OCI-LY1 (cell line): ENCODE measurements around the gene AQP1.

Experiments
- H2AFZ ChIP-seq: fragments of 200-600 bp; sonication (generic), shearing (Covaris generic); 2 replicates; pipeline ENCODE4 v1.6.0; 2014; ENCODE audit warnings: antibody characterized with exemption, mild to moderate bottlenecking, low read length
- H3F3A ChIP-seq: fragments of 200-600 bp; sonication (generic), shearing (Covaris generic); 2 replicates; pipeline ENCODE4 v1.6.0; 2014; ENCODE audit warnings: mild to moderate bottlenecking, antibody characterized with exemption, low read length, moderate library complexity; ENCODE audit not compliant: insufficient read depth
- H3K27ac ChIP-seq: fragments of 200-600 bp; sonication (generic); 2 replicates; pipeline ENCODE4 v1.5.1; 2014; ENCODE audit warnings: low read length, mixed run types, mild to moderate bottlenecking, low read depth; ENCODE audit not compliant: poor library complexity, severe bottlenecking
- H3K27me3 ChIP-seq: fragments of 200-600 bp; sonication (generic); 2 replicates; pipeline ENCODE4 v1.6.0; 2014; ENCODE audit warnings: antibody characterized with exemption, mild to moderate bottlenecking, low read length, moderate library complexity; ENCODE audit not compliant: insufficient read depth
- H3K36me3 ChIP-seq: fragments of 200-600 bp; sonication (generic); 2 replicates; pipeline ENCODE4 v1.6.1; 2014; ENCODE audit warnings: mild to moderate bottlenecking, antibody characterized with exemption, low read length, moderate library complexity, mixed read lengths; ENCODE audit not compliant: insufficient read depth
- H3K4me1 ChIP-seq: fragments of 200-600 bp; sonication (generic); 2 replicates; pipeline ENCODE4 v1.5.1; 2014; ENCODE audit warnings: mild to moderate bottlenecking, low read length, moderate library complexity; ENCODE audit not compliant: insufficient read depth, severe bottlenecking
- H3K4me2 ChIP-seq: fragments of 200-600 bp; sonication (generic), shearing (Covaris generic); 2 replicates; pipeline ENCODE4 v1.6.1; 2014; ENCODE audit warnings: low read length
- H3K4me3 ChIP-seq: fragments of 200-600 bp; sonication (generic); 2 replicates; pipeline ENCODE4 v1.5.1; 2014; ENCODE audit warnings: low read length, low read depth, mild to moderate bottlenecking, mixed read lengths; ENCODE audit not compliant: poor library complexity, severe bottlenecking
- H3K79me2 ChIP-seq: fragments of 200-600 bp; shearing (Covaris generic); 2 replicates; pipeline ENCODE4 v1.6.1; 2016; ENCODE audit warnings: mixed run types, low read length, mixed read lengths; ENCODE audit not compliant: insufficient read depth
- H3K9ac ChIP-seq: fragments of 200-600 bp; sonication (generic), shearing (Covaris generic); 2 replicates; pipeline ENCODE4 v1.6.1; 2014; ENCODE audit warnings: mild to moderate bottlenecking, low read length, mixed read lengths
- H3K9me2 ChIP-seq: fragments of 200-600 bp; sonication (generic), shearing (Covaris generic); 2 replicates; pipeline ENCODE4 v1.6.1; 2014; ENCODE audit warnings: low read depth, mild to moderate bottlenecking, low read length, mixed read lengths
- H3K9me3 ChIP-seq: fragments of 200-600 bp; shearing (Covaris generic); 2 replicates; pipeline ENCODE4 v1.6.1; 2014; ENCODE audit warnings: low read length, mixed read lengths
- H4K20me1 ChIP-seq: fragments of 200-600 bp; sonication (generic), shearing (Covaris generic); 2 replicates; pipeline ENCODE4 v1.6.0; 2016; ENCODE audit warnings: mild to moderate bottlenecking, low read length; ENCODE audit not compliant: insufficient read depth
- CTCF ChIP-seq: fragments of 200-600 bp; sonication (generic), shearing (Covaris generic); IDR thresholded peaks from 2 replicates; pipeline ENCODE4 v1.5.1; 2017; ENCODE audit warnings: mild to moderate bottlenecking, antibody characterized with exemption, low read length, moderate library complexity, mixed read lengths
- EZH2 ChIP-seq: fragments of 200-600 bp; sonication (generic), shearing (Covaris generic); IDR thresholded peaks from 2 replicates; pipeline ENCODE4 v1.8.0; 2017; ENCODE audit warnings: borderline replicate concordance, mixed run types, mild to moderate bottlenecking, antibody characterized with exemption, low read length, moderate library complexity, mixed read lengths

The AQP1 gene

GRCh38 chr7:30970594-30971094 is 59.0 kb downstream of the AQP1 start:
- no peaks in the 10 kb centered on the region for H3K36me3 ChIP-seq
- no peaks in the 10 kb centered on the region for H3F3A ChIP-seq
- H2AFZ ChIP-seq, result no peak overlapping the region
- H3K4me3 ChIP-seq, result no peak overlapping the region
- no peaks in the 10 kb centered on the region for H3K9me3 ChIP-seq
- H3K9me2 ChIP-seq, result no peaks in the 10 kb centered on the region
- H3K9ac ChIP-seq, result no peak overlapping the region
- H3K4me1 ChIP-seq, result peaks cover 16% of the 10 kb centered on the region
- H3K27me3 ChIP-seq, result no peaks in the 10 kb centered on the region
- H4K20me1 ChIP-seq, result no peaks in the 10 kb centered on the region
- no peaks in the 10 kb centered on the region for H3K79me2 ChIP-seq
- H3K4me2 ChIP-seq, result no peak overlapping the region
- TF ChIP-seq CTCF, result no peak
- no peak for TF ChIP-seq EZH2
- no peak overlapping the region for H3K27ac ChIP-seq

- TF ChIP-seq EZH2, result no peak
- no peak for TF ChIP-seq CTCF
- H3K27me3 ChIP-seq, result no peaks in the 10 kb centered on the region
- no peaks in the 10 kb centered on the region for H3K36me3 ChIP-seq
- no peaks in the 10 kb centered on the region for H3F3A ChIP-seq
- H3K9me2 ChIP-seq, result no peaks in the 10 kb centered on the region
- no peaks in the 10 kb centered on the region for H4K20me1 ChIP-seq
- no peak overlapping the region for H3K27ac ChIP-seq
- H3K79me2 ChIP-seq, result no peaks in the 10 kb centered on the region
- H2AFZ ChIP-seq, result no peak overlapping the region
- H3K9ac ChIP-seq, result no peak overlapping the region
- H3K9me3 ChIP-seq, result no peaks in the 10 kb centered on the region
- H3K4me3 ChIP-seq, result no peak overlapping the region
- peaks cover 17% of the 10 kb centered on the region for H3K4me1 ChIP-seq
- no peak overlapping the region for H3K4me2 ChIP-seq
Observed at GRCh38 chr7:30971440-30971839, 59.8 kb downstream of the AQP1 start.

- no peak overlapping the region for H3K4me2 ChIP-seq
- no peaks in the 10 kb centered on the region for H3K36me3 ChIP-seq
- H3K9me3 ChIP-seq, result no peaks in the 10 kb centered on the region
- no peaks in the 10 kb centered on the region for H3K9me2 ChIP-seq
- no peak overlapping the region for H3K27ac ChIP-seq
- no peak overlapping the region for H3K9ac ChIP-seq
- no peak for TF ChIP-seq EZH2
- TF ChIP-seq CTCF, result no peak
- H3F3A ChIP-seq, result no peaks in the 10 kb centered on the region
- no peak overlapping the region for H2AFZ ChIP-seq
- no peaks in the 10 kb centered on the region for H3K27me3 ChIP-seq
- no peaks in the 10 kb centered on the region for H3K79me2 ChIP-seq
- H3K4me1 ChIP-seq, result peaks cover 17% of the 10 kb centered on the region
- no peak overlapping the region for H3K4me3 ChIP-seq
- no peaks in the 10 kb centered on the region for H4K20me1 ChIP-seq
Observed at GRCh38 chr7:30971840-30972563, 60.3 kb downstream of the AQP1 start.
